Hepatocyte (in vitro differentiated cells): ENCODE results near the gene SLC41A3. TPM values are rescaled to one million over a fixed set of nuclear protein-coding genes. Genes with fewer than 3 reads are reported as not detected.

Experiments
- DNase-seq: peaks from one replicate; pipeline ENCODE4 v3.0.0-alpha.2; 2016; ENCODE audit warnings: low spot score
- H2AFZ ChIP-seq: fragments of 200-600 bp; sonication (generic); 2 replicates; pipeline ENCODE4 v1.6.0; 2016; ENCODE audit warnings: antibody characterized with exemption, mild to moderate bottlenecking
- H3K27ac ChIP-seq: fragments of 200-600 bp; sonication (generic); 2 replicates; pipeline ENCODE4 v1.5.1; 2016; ENCODE audit warnings: mild to moderate bottlenecking
- H3K27me3 ChIP-seq: fragments of 200-600 bp; sonication (generic); 2 replicates; pipeline ENCODE4 v1.6.1; 2016
- H3K36me3 ChIP-seq: fragments of 200-600 bp; sonication (generic); replicated peaks from 2 replicates; pipeline ENCODE4 v1.5.1; 2016; ENCODE audit warnings: low read depth; ENCODE audit not compliant: insufficient read depth
- H3K4me1 ChIP-seq: fragments of 200-600 bp; sonication (generic); 2 replicates; pipeline ENCODE4 v1.5.1; 2016; ENCODE audit warnings: mild to moderate bottlenecking, moderate library complexity; ENCODE audit not compliant: insufficient read depth
- H3K4me2 ChIP-seq: fragments of 200-600 bp; sonication (generic); 2 replicates; pipeline ENCODE4 v1.6.0; 2016
- H3K4me3 ChIP-seq: fragments of 200-600 bp; sonication (generic); 2 replicates; pipeline ENCODE4 v1.5.1; 2016; ENCODE audit warnings: mild to moderate bottlenecking
- H3K79me2 ChIP-seq: fragments of 200-600 bp; sonication (generic); 2 replicates; pipeline ENCODE4 v1.6.0; 2017; ENCODE audit warnings: mild to moderate bottlenecking
- H3K9me2 ChIP-seq: fragments of 200-600 bp; sonication (generic); replicated peaks from 2 replicates; pipeline ENCODE4 v1.6.0; 2017; ENCODE audit warnings: mild to moderate bottlenecking; ENCODE audit not compliant: insufficient read depth
- H3K9me3 ChIP-seq: fragments of 200-600 bp; sonication (generic); 2 replicates; pipeline ENCODE4 v1.5.1; 2016; ENCODE audit warnings: low read depth, mild to moderate bottlenecking
- H4K20me1 ChIP-seq: fragments of 200-600 bp; sonication (generic); 2 replicates; pipeline ENCODE4 v1.6.0; 2016; ENCODE audit warnings: mild to moderate bottlenecking; ENCODE audit not compliant: insufficient read depth, poor library complexity, severe bottlenecking
- EZH2 ChIP-seq: fragments of 200-600 bp; sonication (generic); IDR thresholded peaks from 2 replicates; pipeline ENCODE4 v1.6.1; 2016; ENCODE audit warnings: antibody characterized with exemption, mild to moderate bottlenecking, borderline replicate concordance
- EZH2phosphoT487 ChIP-seq: fragments of 200-600 bp; sonication (generic); IDR thresholded peaks from one replicate; pipeline ENCODE4 v1.6.1; 2018; ENCODE audit warnings: antibody characterized with exemption, mild to moderate bottlenecking, low read depth, moderate library complexity; ENCODE audit not compliant: unreplicated experiment, severe bottlenecking
- WGBS: methylation state at CpG from one replicate; pipeline ENCODE4 v1.1.6; 2016; ENCODE audit warnings: low lambda C conversion rate; ENCODE audit errors: missing lambda C conversion rate; 5-methylcytosine and 5-hydroxymethylcytosine counted together
- polyA plus RNA-seq: library from polyadenylated mRNA; unstranded; fragments of >200 nt; fragmentation: Nextera tagmentation; extraction: Ambion mirVana; gene quantifications from 2 replicates; pipeline ENCODE4 v1.2.1, GENCODE V29; 2016
- total RNA-seq: library from RNA; depleted of rRNA; stranded (reverse); fragments of >200 nt; gene quantifications from 2 replicates; pipeline ENCODE4 v1.2.3, GENCODE V29; 2014
- TF ChIP-seq, protein P1 (sequence below): fragments of 200-600 bp; sonication (generic); IDR thresholded peaks from 2 replicates; pipeline ENCODE4 v1.5.1; 2016; ENCODE audit warnings: antibody characterized with exemption, mild to moderate bottlenecking; ENCODE audit not compliant: poor library complexity

SLC41A3 gene
- total and polyA plus RNA-seq, 2 experiments from 2014 or later, result 29.3 to 43.4 TPM

DNA sequence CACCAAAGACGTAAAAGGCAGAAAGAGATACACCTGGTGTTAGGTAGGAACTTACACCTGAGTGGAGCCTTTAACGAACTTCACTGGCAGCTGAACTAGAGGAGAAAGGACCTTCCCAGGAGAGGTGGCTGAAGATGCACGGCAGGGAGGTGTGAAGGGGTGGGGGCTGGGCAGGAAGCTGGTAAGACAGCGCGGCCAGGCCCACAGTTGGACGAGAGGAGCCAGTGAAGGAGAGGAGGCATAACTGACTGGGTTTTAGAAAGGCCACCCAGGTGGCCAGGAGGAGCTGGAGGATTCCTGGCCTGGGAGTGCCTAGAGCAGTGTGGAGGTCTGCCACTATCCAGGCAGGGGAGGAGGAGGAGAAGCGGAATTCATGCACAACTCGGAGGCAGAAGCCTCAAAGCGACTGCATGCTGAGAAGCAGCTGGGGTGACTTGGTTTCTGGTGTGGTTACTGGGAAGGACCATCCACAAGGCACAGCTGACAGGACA is 51.9 kb downstream of the SLC41A3 start:
- Histone ChIP-seq H3K27me3 (no peaks in the 10 kb centered on the region), H3K36me3 (no peaks in the 10 kb centered on the region), H3K9me2 (no peaks in the 10 kb centered on the region), H3K9me3 (no peaks in the 10 kb centered on the region), H3K4me2 (no peak overlapping the region), H4K20me1 (no peaks in the 10 kb centered on the region), H2AFZ (no peak overlapping the region), H3K27ac (no peak overlapping the region), H3K4me1 (no peaks in the 10 kb centered on the region), H3K79me2 (no peaks in the 10 kb centered on the region), H3K4me3 (no peak overlapping the region)
- 74% methylated on average over 8 of the region's 9 CpGs for WGBS
- TF ChIP-seq EZH2 (no peak), EZH2phosphoT487 (no peak)
- TF ChIP-seq, protein P1, sequence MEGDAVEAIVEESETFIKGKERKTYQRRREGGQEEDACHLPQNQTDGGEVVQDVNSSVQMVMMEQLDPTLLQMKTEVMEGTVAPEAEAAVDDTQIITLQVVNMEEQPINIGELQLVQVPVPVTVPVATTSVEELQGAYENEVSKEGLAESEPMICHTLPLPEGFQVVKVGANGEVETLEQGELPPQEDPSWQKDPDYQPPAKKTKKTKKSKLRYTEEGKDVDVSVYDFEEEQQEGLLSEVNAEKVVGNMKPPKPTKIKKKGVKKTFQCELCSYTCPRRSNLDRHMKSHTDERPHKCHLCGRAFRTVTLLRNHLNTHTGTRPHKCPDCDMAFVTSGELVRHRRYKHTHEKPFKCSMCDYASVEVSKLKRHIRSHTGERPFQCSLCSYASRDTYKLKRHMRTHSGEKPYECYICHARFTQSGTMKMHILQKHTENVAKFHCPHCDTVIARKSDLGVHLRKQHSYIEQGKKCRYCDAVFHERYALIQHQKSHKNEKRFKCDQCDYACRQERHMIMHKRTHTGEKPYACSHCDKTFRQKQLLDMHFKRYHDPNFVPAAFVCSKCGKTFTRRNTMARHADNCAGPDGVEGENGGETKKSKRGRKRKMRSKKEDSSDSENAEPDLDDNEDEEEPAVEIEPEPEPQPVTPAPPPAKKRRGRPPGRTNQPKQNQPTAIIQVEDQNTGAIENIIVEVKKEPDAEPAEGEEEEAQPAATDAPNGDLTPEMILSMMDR, result no peak
- no peak for DNase-seq

DNA sequence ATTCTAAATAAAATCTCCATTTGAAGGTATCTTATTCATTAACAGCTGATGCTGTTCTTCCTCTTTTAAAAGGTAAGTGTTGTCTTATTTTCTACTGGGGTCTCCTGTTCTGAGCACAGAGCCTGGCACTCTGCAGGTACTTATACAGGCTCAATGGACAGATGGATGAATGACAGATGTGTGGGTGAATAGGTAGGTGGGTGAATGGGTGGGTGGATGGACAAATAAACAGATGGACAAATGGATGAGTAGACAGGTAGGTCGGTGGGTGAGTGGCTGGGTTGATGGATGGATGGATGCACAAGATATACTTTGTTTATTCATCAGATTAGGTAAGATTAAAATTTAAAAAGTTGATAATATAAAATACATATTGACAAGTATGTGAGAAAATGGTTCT is 53.5 kb downstream of the SLC41A3 start:
- Histone ChIP-seq H3K36me3 (no peaks in the 10 kb centered on the region), H3K9me3 (no peaks in the 10 kb centered on the region), H3K4me3 (no peak overlapping the region), H3K4me2 (no peak overlapping the region), H4K20me1 (no peaks in the 10 kb centered on the region), H3K9me2 (no peaks in the 10 kb centered on the region), H3K79me2 (no peaks in the 10 kb centered on the region), H3K4me1 (no peaks in the 10 kb centered on the region), H2AFZ (no peak overlapping the region), H3K27me3 (no peaks in the 10 kb centered on the region), H3K27ac (no peak overlapping the region)
- 73% methylated on average over 1 of the region's 1 CpG for WGBS
- no peak for DNase-seq
- no peak for TF ChIP-seq EZH2phosphoT487
- no peak for TF ChIP-seq EZH2
- TF ChIP-seq, protein P1, result no peak

DNA sequence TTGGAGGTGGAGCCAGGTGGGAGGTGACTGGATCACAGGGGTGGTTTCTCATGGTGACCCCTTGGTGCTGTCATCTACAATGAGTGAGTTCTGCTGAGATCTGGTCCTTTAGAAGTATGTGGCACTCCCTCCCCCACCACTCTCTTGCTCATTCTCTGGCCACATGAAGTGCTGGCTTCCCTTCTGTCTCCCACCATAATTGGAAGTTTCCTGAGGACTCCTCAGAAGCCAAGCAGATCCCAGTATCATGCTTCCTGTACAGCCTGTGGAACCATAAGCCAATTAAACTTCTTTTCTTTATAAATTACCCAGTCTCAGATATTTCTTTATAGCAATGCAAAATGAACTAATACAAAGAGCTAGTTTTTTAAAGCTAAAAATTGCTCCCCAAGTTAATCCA is 54.7 kb downstream of the SLC41A3 start:
- Histone ChIP-seq H3K27me3 (no peaks in the 10 kb centered on the region), H3K4me3 (no peak overlapping the region), H3K79me2 (no peaks in the 10 kb centered on the region), H3K27ac (no peak overlapping the region), H3K36me3 (no peaks in the 10 kb centered on the region), H3K9me2 (no peaks in the 10 kb centered on the region), H4K20me1 (no peaks in the 10 kb centered on the region), H3K4me2 (no peak overlapping the region), H3K9me3 (no peaks in the 10 kb centered on the region), H3K4me1 (no peaks in the 10 kb centered on the region), H2AFZ (no peak overlapping the region)
- DNase-seq, result no peak
- TF ChIP-seq, protein P1, result no peak
- TF ChIP-seq EZH2 (no peak), EZH2phosphoT487 (no peak)

DNA sequence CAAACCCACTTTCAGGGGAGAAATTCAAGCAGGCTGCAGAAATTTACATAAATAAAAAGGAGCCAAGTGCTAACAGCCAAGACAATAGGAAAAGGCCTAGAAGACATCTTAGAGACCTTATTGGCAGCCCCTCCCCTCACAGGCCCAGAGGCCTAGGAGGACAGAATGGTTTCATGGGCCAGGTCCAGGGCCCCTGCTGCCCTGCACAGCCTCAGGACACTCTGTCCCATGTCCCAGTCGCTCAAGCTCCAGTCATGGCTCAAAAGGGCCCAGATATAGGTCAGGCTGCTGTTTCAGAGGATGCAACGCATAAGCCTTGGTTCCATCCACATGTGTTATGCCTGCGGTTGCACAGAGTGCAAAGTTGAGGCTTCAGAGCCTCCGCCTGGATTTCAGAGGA is 55.8 kb downstream of the SLC41A3 start:
- no peaks in the 10 kb centered on the region for H3K9me2 ChIP-seq
- DNase-seq, result no peak
- no peak overlapping the region for H3K4me3 ChIP-seq
- no peak overlapping the region for H3K27ac ChIP-seq
- H3K4me2 ChIP-seq, result no peak overlapping the region
- no peak overlapping the region for H2AFZ ChIP-seq
- no peaks in the 10 kb centered on the region for H3K9me3 ChIP-seq
- TF ChIP-seq EZH2phosphoT487 (no peak), EZH2 (no peak)
- TF ChIP-seq, protein P1, result no peak
- no peaks in the 10 kb centered on the region for H3K4me1 ChIP-seq
- H4K20me1 ChIP-seq, result no peaks in the 10 kb centered on the region
- no peaks in the 10 kb centered on the region for H3K27me3 ChIP-seq
- WGBS, result 92% methylated on average over 4 of the region's 4 CpGs
- no peaks in the 10 kb centered on the region for H3K36me3 ChIP-seq
- no peaks in the 10 kb centered on the region for H3K79me2 ChIP-seq
